Kidney (tissue), 14 donors: ENCODE results near the gene ALG11. TPM values are rescaled to one million over a fixed set of nuclear protein-coding genes. Genes with fewer than 3 reads are reported as not detected.
A peak's percentile ranks its signal among the peaks of the same experiment; 100 is the strongest.

ENCODE experiments used
- DNase-seq, 5 donors: peaks; one replicate each; pipeline ENCODE4 v3.0.0-alpha.2; 2013 to 2020
- FAIRE-seq: peaks from 2 replicates; lab custom pipeline; 2012; peaks lifted over from hg19 to GRCh38; lab: Jason Lieb, UNC
- H3K27ac ChIP-seq, 2 donors: one replicate each; pipeline ENCODE4 v1.7.0; 2013; ENCODE audit warnings: low read depth in 2 of 2, low read length in 2 of 2, inconsistent platforms in 1 of 2
- H3K27me3 ChIP-seq: one replicate; pipeline ENCODE4 v1.7.1; 2013; ENCODE audit warnings: low read length, inconsistent platforms; ENCODE audit not compliant: control insufficient read depth, insufficient read depth
- H3K36me3 ChIP-seq, 3 donors: one replicate each; pipeline versions ENCODE4 v1.7.0 to v1.7.1; 2013; ENCODE audit warnings: low read length in 3 of 3, control low read depth in 1 of 3, inconsistent platforms in 1 of 3; ENCODE audit not compliant: insufficient read depth in 3 of 3, control insufficient read depth in 2 of 3
- H3K4me1 ChIP-seq, 3 donors: one replicate each; pipeline versions ENCODE4 v1.7.0 to v1.7.1; 2013; ENCODE audit warnings: low read length in 3 of 3, inconsistent platforms in 1 of 3, low read depth in 1 of 3; ENCODE audit not compliant: control insufficient read depth in 2 of 3, insufficient read depth in 2 of 3
- H3K4me3 ChIP-seq, 3 donors: one replicate each; pipeline versions ENCODE4 v1.7.0 to v1.8.1; 2013; ENCODE audit warnings: low read length in 3 of 3, control low read depth in 1 of 3, inconsistent platforms in 1 of 3
- H3K9ac ChIP-seq, 3 donors: one replicate each; pipeline versions ENCODE4 v1.7.0 to v1.7.1; 2013; ENCODE audit warnings: low read length in 3 of 3, control low read depth in 1 of 3, inconsistent platforms in 1 of 3
- H3K9me3 ChIP-seq, 3 donors: one replicate each; pipeline versions ENCODE4 v1.7.0 to v1.7.1; 2013; ENCODE audit warnings: low read length in 3 of 3, control low read depth in 1 of 3, inconsistent platforms in 1 of 3; ENCODE audit not compliant: control insufficient read depth in 2 of 3, insufficient read depth in 1 of 3
- CTCF ChIP-seq: IDR thresholded peaks from 3 replicates; pipeline ENCODE4 v1.5.1; 2012; ENCODE audit warnings: mild to moderate bottlenecking, moderate library complexity, borderline replicate concordance; ENCODE audit not compliant: insufficient read depth; ENCODE audit errors: extremely low read depth
- intact Hi-C: fragments of 100-400 bp; cut with DNase I; formaldehyde crosslinking; loops from one replicate; pipeline ENCODE4 v1.11.1; 2022
- polyA plus RNA-seq: library from polyadenylated mRNA; stranded (reverse); fragments of 350-450 nt; fragmentation: Illumina TruSeq; extraction: RNeasy Lipid Tissue Mini Kit (QIAGEN cat#74804); gene quantifications from one replicate; pipeline ENCODE4 v1.2.3, GENCODE V29; 2014; ENCODE audit warnings: low read depth, low replicate concordance; ENCODE audit not compliant: insufficient read depth
- total RNA-seq: library from RNA; stranded (reverse); fragmentation: NEBNext Ultra II Directional; extraction: Animal tissue kit (Norgen Biotek cat#: 25700); gene quantifications from one replicate; pipeline ENCODE4 v1.2.1, GENCODE V29; 2021
- donor health status: control.
- donor health status: control.
- donor health status: control.
- donor health status: control.
- donor health status: control.
- donor health status: DM: yes; HTN: yes; CAD: no.
- donor health status: Normal renal cell carcinoma (clear cell type).

ALG11 gene
- total and polyA plus RNA-seq, 2 donors from 2014 or later = 3.1 to 39.5 TPM

- Histone ChIP-seq H3K4me3 (no peak overlapping the region), H3K36me3 (no peaks in the 10 kb centered on the region), H3K9ac (no peak overlapping the region), H3K4me1 (peaks cover 0 to 13% (median 6%) of the 10 kb centered on the region in 3 donors), H3K27me3 (no peaks in the 10 kb centered on the region), H3K9me3 (no peaks in the 10 kb centered on the region), H3K27ac (no peak overlapping the region)
- no peak for TF ChIP-seq CTCF
- intact Hi-C loops = no loop called here
- FAIRE-seq = no peak
- no peak for DNase-seq
Observed at GRCh38 chr13:52009946-52010345, 2.3 kb upstream of the ALG11 start.

- Histone ChIP-seq H3K4me3 (peak within 1 kb of the TSS; percentile 99 to 100 (median 99)), H3K9ac (peak within 1 kb of the TSS; percentile 74 to 91 (median 90)), H3K36me3 (no peaks in the 10 kb centered on the region), H3K27ac (peak within 1 kb of the TSS; percentile 45 to 54), H3K27me3 (no peaks in the 10 kb centered on the region), H3K9me3 (no peaks in the 10 kb centered on the region), H3K4me1 (peaks cover 0 to 13% (median 6%) of the 10 kb centered on the region in 3 donors)
- intact Hi-C loops = no loop called here
- DNase-seq = peak; percentile 37 to 73 (median 61)
- no peak for TF ChIP-seq CTCF
- no peak for FAIRE-seq
Observed at GRCh38 chr13:52010890-52011631, 1.1 kb upstream of the ALG11 start, which contains the start of gene ATP7B. Gene ATP7B (minus strand): TSS chr13:52011450. CDS start chr13:52011337, 113 bp downstream.

GRCh38 chr13:52012512-52012836 lies 276 bp downstream of the ALG11 start:
- no peaks in the 10 kb centered on the region for H3K36me3 ChIP-seq
- DNase-seq (no peak), FAIRE-seq (no peak)
- peaks cover 0 to 13% (median 6%) of the 10 kb centered on the region in 3 donors for H3K4me1 ChIP-seq
- TF ChIP-seq CTCF = no peak
- H3K27ac ChIP-seq = peak overlapping the region in 1 of 2 donors; percentile 12
- H3K9me3 ChIP-seq = no peaks in the 10 kb centered on the region
- no peaks in the 10 kb centered on the region for H3K27me3 ChIP-seq
- intact Hi-C loops = no loop called here
- H3K4me3 ChIP-seq = peak overlapping the region; percentile 99 to 100 (median 99)
- peak overlapping the region; percentile 55 to 91 (median 90) for H3K9ac ChIP-seq

- no peaks in the 10 kb centered on the region for H3K4me1 ChIP-seq
- H3K4me3 ChIP-seq = no peak overlapping the region
- no peak overlapping the region for H3K27ac ChIP-seq
- no peak for TF ChIP-seq CTCF
- peaks cover 0 to 13% (median 6%) of the 10 kb centered on the region in 3 donors for H3K36me3 ChIP-seq
- no peak overlapping the region for H3K9ac ChIP-seq
- no peak for DNase-seq
- intact Hi-C loops = no loop called here
- FAIRE-seq = no peak
- no peaks in the 10 kb centered on the region for H3K9me3 ChIP-seq
- H3K27me3 ChIP-seq = no peaks in the 10 kb centered on the region
Observed at GRCh38 chr13:52016296-52016695, 4.1 kb downstream of the ALG11 start.
